Keratinocyte (primary cell): Measurements from ENCODE around the gene RAI1. TPM values are rescaled to one million over a fixed set of nuclear protein-coding genes. Genes with fewer than 3 reads are reported as not detected.

ENCODE experiments used
- DNase-seq: peaks from one replicate; pipeline ENCODE4 v3.0.0-alpha.2; 2011; ENCODE audit warnings: low read depth, missing footprints, low spot score
- FAIRE-seq: peaks from 2 replicates; lab custom pipeline; 2011; peaks lifted over from hg19 to GRCh38; lab: Jason Lieb, UNC
- H2AFZ ChIP-seq: 2 replicates; pipeline ENCODE4 v1.6.0; 2012; ENCODE audit warnings: low read length, control low read depth, inconsistent platforms; ENCODE audit not compliant: control insufficient read depth
- H3K27ac ChIP-seq: 2 replicates; pipeline ENCODE4 v1.5.1; 2011; ENCODE audit warnings: low read length; ENCODE audit not compliant: control insufficient read depth, insufficient read depth
- H3K27me3 ChIP-seq: 3 replicates; pipeline ENCODE4 v1.6.0; 2011; ENCODE audit warnings: low read length; ENCODE audit not compliant: control insufficient read depth, insufficient read depth; ENCODE audit errors: extremely low read depth
- H3K36me3 ChIP-seq, 2 experiments: 2 replicates in 1 of 2; 3 replicates in 1 of 2; pipeline ENCODE4 v1.5.1; 2011; ENCODE audit warnings: low read length in 2 of 2, mild to moderate bottlenecking in 1 of 2; ENCODE audit not compliant: control insufficient read depth in 2 of 2, insufficient read depth in 2 of 2; ENCODE audit errors: extremely low read depth in 1 of 2
- H3K4me1 ChIP-seq: 3 replicates; pipeline ENCODE4 v1.5.1; 2011; ENCODE audit warnings: low read length; ENCODE audit not compliant: control insufficient read depth, insufficient read depth; ENCODE audit errors: extremely low read depth
- H3K4me2 ChIP-seq: 3 replicates; pipeline ENCODE4 v1.6.0; 2011; ENCODE audit warnings: low read depth, low read length; ENCODE audit not compliant: control insufficient read depth, insufficient read depth; ENCODE audit errors: extremely low read depth
- H3K4me3 ChIP-seq, 3 experiments: fragments of 200-600 bp in 1 of 3; sonication (generic) in 1 of 3; 2 replicates in 2 of 3; 3 replicates in 1 of 3; pipeline ENCODE4 v1.5.1; 2011 to 2016; ENCODE audit warnings: low read length in 3 of 3, mild to moderate bottlenecking in 3 of 3, control low read depth in 2 of 3, inconsistent platforms in 1 of 3, low read depth in 1 of 3, mixed read lengths in 1 of 3, mixed run types in 1 of 3, moderate library complexity in 1 of 3; ENCODE audit not compliant: control insufficient read depth in 2 of 3, insufficient read depth in 2 of 3; ENCODE audit errors: extremely low read depth in 1 of 3
- H3K79me2 ChIP-seq: 2 replicates; pipeline ENCODE4 v1.6.0; 2012; ENCODE audit warnings: low read length; ENCODE audit not compliant: control insufficient read depth, insufficient read depth
- H3K9ac ChIP-seq: 3 replicates; pipeline ENCODE4 v1.6.0; 2011; ENCODE audit warnings: low read length; ENCODE audit not compliant: control insufficient read depth, insufficient read depth; ENCODE audit errors: extremely low read depth
- H3K9me1 ChIP-seq: 3 replicates; pipeline ENCODE4 v1.6.0; 2011; ENCODE audit warnings: low read length; ENCODE audit not compliant: control insufficient read depth, insufficient read depth; ENCODE audit errors: extremely low read depth
- H3K9me3 ChIP-seq: 2 replicates; pipeline ENCODE4 v1.5.1; 2012; ENCODE audit warnings: low read depth, low read length; ENCODE audit not compliant: control insufficient read depth
- H4K20me1 ChIP-seq: 3 replicates; pipeline ENCODE4 v1.6.0; 2011; ENCODE audit warnings: low read length; ENCODE audit not compliant: control insufficient read depth, insufficient read depth; ENCODE audit errors: extremely low read depth
- EZH2 ChIP-seq: IDR thresholded peaks from one replicate; pipeline ENCODE4 v1.6.1; 2012; ENCODE audit warnings: inconsistent platforms, mild to moderate bottlenecking, low read length, moderate library complexity
- dilution Hi-C: fragments of 300-500 bp; cut with MboI; formaldehyde crosslinking; loops from one replicate; pipeline ENCODE4 v1.7.0; 2020; ENCODE audit warnings: low sequenced_read_pairs; ENCODE audit not compliant: extremely low pct_ligation_motif_present
- polyA plus RNA-seq, 5 experiments: library from polyadenylated mRNA; depleted of rRNA in 3 of 5; stranded (reverse) in 3 of 5; stranded (forward) in 1 of 5; unstranded in 1 of 5; fragments of >200 nt; gene quantifications; 1 replicate in 1 of 5; 2 replicates in 3 of 5; 3 replicates in 1 of 5; pipeline versions ENCODE4 v1.2.1 to v1.2.3, GENCODE V29; 2011 to 2012; ENCODE audit warnings: missing spikeins in 2 of 5, low read depth in 1 of 5, low replicate concordance in 1 of 5
- TF ChIP-seq, protein P1 (sequence below), 3 experiments: IDR thresholded peaks in 1 of 3; conservative IDR thresholded peaks in 1 of 3; optimal IDR thresholded peaks in 1 of 3; 2 replicates in 2 of 3; 3 replicates in 1 of 3; pipeline versions ENCODE3 to v1.5.1; 2011; ENCODE audit warnings: low read length in 3 of 3, mild to moderate bottlenecking in 3 of 3, moderate library complexity in 2 of 3, control low read depth in 1 of 3, inconsistent platforms in 1 of 3; ENCODE audit not compliant: insufficient read depth in 2 of 3; ENCODE audit errors: extremely low read depth in 1 of 3

RAI1 gene
- polyA plus RNA-seq, 1 donor (not counting 4 experiments of a cell fraction or from before 2014, with no cell fraction given): 2.6 TPM

DNA sequence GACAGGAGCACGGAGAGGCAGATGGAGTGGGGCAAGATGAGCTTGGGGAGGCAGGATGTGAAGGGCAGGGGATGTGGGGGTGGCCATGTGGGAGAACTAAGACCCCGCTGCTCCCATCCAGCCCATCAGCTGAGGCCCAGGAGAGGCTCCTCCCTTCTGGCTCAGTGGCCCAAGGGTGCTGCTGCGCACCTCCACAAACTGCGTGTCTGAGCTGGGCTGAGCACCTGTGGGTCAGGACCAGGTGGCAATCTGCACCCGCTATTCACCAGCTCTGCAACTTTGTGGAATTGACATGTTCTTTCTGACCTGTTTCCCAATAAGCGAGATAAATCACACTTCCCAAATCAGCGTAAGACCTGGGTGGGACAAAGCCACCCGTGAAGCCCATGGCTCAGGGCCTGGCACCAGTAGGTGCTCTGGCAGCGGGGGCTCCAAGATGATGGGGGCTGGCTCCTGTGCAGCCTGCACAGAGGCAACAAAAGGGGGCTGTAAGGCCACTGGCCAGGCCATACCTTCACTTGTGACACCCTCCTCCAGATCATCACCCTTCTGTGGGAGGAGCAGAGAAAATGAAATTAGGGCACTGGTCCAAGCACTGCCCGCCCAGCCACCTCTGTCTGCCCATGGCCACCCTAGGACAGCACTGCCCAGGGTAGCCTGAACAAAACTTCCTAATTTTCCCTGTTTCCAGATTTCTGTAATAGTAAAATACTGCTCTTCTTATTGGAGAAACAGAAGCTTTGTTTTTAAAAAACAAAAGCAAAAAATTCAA is 167.2 kb downstream of the RAI1 start:
- Histone ChIP-seq H3K27ac (no peak overlapping the region), H3K4me1 (peaks cover 14% of the 10 kb centered on the region), H3K9ac (no peak overlapping the region), H3K27me3 (no peaks in the 10 kb centered on the region), H3K36me3 (peaks cover 10 to 14% of the 10 kb centered on the region in 2 experiments), H3K4me3 (no peak overlapping the region), H3K9me1 (no peaks in the 10 kb centered on the region), H3K4me2 (no peak overlapping the region), H3K79me2 (no peaks in the 10 kb centered on the region), H4K20me1 (no peaks in the 10 kb centered on the region), H2AFZ (no peak overlapping the region), H3K9me3 (no peaks in the 10 kb centered on the region)
- DNase-seq (no peak), FAIRE-seq (no peak)
- dilution Hi-C loops: no loop called here
- TF ChIP-seq, protein P1, sequence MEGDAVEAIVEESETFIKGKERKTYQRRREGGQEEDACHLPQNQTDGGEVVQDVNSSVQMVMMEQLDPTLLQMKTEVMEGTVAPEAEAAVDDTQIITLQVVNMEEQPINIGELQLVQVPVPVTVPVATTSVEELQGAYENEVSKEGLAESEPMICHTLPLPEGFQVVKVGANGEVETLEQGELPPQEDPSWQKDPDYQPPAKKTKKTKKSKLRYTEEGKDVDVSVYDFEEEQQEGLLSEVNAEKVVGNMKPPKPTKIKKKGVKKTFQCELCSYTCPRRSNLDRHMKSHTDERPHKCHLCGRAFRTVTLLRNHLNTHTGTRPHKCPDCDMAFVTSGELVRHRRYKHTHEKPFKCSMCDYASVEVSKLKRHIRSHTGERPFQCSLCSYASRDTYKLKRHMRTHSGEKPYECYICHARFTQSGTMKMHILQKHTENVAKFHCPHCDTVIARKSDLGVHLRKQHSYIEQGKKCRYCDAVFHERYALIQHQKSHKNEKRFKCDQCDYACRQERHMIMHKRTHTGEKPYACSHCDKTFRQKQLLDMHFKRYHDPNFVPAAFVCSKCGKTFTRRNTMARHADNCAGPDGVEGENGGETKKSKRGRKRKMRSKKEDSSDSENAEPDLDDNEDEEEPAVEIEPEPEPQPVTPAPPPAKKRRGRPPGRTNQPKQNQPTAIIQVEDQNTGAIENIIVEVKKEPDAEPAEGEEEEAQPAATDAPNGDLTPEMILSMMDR (optimal IDR thresholded peaks at IDR 0.05 in 1 of 3, IDR thresholded peaks at IDR 0.05 in 1 of 3, conservative IDR thresholded peaks at IDR 0.05 in 1 of 3; ENCODE audit: extremely low read depth in 1 of 3, insufficient read depth in 2 of 3, low read length in 3 of 3): no peak
- TF ChIP-seq EZH2: no peak

DNA sequence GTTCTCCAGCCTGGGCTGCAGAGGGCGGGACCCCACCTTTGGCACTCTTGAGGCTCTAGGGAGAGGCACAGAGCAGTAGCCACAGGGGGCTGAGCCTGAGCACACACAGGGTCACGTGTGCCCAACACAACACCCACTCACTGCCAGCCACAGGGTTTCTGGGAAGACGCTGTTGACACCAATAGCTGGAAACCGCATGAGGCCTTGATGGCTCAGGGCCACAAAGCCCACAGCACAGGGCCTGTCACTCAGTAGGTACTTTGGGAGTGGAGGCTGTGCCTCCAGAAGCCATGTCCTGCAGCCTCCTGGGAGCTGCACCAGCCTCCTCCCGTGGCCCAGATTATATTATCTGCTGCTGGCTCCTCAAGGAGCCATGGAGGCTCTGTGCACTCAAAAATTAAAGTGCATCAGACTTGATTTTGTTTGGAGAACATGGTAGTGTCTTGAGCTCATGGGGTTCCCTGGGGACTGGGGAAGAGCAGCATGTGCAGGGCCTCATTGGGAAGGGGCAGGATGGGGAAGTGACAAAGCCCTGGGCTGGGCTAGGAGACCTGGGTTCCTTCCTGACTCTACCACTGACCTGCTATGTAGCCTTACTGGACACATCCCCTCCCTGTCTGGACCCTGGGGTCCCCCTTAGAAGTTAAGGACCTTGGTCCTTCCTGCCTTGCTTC is 168.0 kb downstream of the RAI1 start:
- Histone ChIP-seq H4K20me1 (no peaks in the 10 kb centered on the region), H3K27me3 (no peaks in the 10 kb centered on the region), H3K4me2 (no peak overlapping the region), H2AFZ (no peak overlapping the region), H3K9me1 (no peaks in the 10 kb centered on the region), H3K27ac (no peak overlapping the region), H3K36me3 (peaks cover 10 to 14% of the 10 kb centered on the region in 2 experiments), H3K4me3 (no peak overlapping the region), H3K9ac (peak overlapping the region; percentile 15), H3K9me3 (no peaks in the 10 kb centered on the region), H3K4me1 (peaks cover 22% of the 10 kb centered on the region), H3K79me2 (no peaks in the 10 kb centered on the region)
- FAIRE-seq: no peak
- dilution Hi-C loops: no loop called here
- TF ChIP-seq, protein P1 (optimal IDR thresholded peaks at IDR 0.05 in 1 of 3, IDR thresholded peaks at IDR 0.05 in 1 of 3, conservative IDR thresholded peaks at IDR 0.05 in 1 of 3; ENCODE audit: extremely low read depth in 1 of 3, insufficient read depth in 2 of 3, low read length in 3 of 3): no peak
- no peak for TF ChIP-seq EZH2
- DNase-seq: no peak
